GM12878 (cell line): ENCODE measurements around the gene P4HA2. TPM values are rescaled to one million over a fixed set of nuclear protein-coding genes. Genes with fewer than 3 reads are reported as not detected.

Experiments
- ATAC-seq: fragments of 200-7000 bp; cut with Tn5 transposase; 3 replicates; pipeline ENCODE4 v1.9.1; 2020; ENCODE audit warnings: mild to moderate bottlenecking, moderate library complexity
- BruUV-seq: library from RNA; stranded (reverse); fragments of 400-500 nt; replicated peaks from 2 replicates; lab custom pipeline; 2021; lab: Mats Ljungman, UMichigan
- CTCF ChIA-PET: fragments of 300-600 bp; sonication (Branson Sonifier 250); formaldehyde crosslinking; extraction: SDS; loops from one replicate; lab custom pipeline; 2021; ENCODE audit warnings: inconsistent platforms; lab: Yijun Ruan, JAX
- POLR2A ChIA-PET: fragments of 350-600 bp; formaldehyde crosslinking; extraction: SDS; loops from one replicate; lab custom pipeline; 2021; ENCODE audit warnings: inconsistent platforms; lab: Charles Lee
- RAD21 ChIA-PET: fragments of 300-600 bp; sonication (Branson Sonifier 250); formaldehyde crosslinking; loops from one replicate; lab custom pipeline; 2023; ENCODE audit warnings: antibody characterized with exemption; ENCODE audit not compliant: unreplicated experiment; lab: Charles Lee
- SMC1A ChIA-PET: fragments of 300-600 bp; sonication (Branson Sonifier 250); formaldehyde crosslinking; loops from one replicate; lab custom pipeline; 2023; ENCODE audit not compliant: unreplicated experiment, uncharacterized antibody; lab: Charles Lee
- DNase-seq: peaks from one replicate; pipeline ENCODE4 v3.0.0-alpha.2; 2011; ENCODE audit warnings: low read depth, low spot score
- FAIRE-seq: peaks from 3 replicates; lab custom pipeline; 2011; peaks lifted over from hg19 to GRCh38; lab: Jason Lieb, UNC
- H2AFZ ChIP-seq: 2 replicates; pipeline ENCODE4 v1.6.0; 2011; ENCODE audit warnings: low read depth, low read length, control low read depth; ENCODE audit not compliant: control insufficient read depth
- H3K27ac ChIP-seq: 2 replicates; pipeline ENCODE4 v1.5.1; 2011; ENCODE audit warnings: control low read depth; ENCODE audit not compliant: control insufficient read depth, insufficient read depth
- H3K27me3 ChIP-seq, 2 experiments: replicated peaks in 1 of 2; 2 replicates each; pipeline versions ENCODE4 v1.6.0 to v1.6.1; 2011; ENCODE audit warnings: low read length in 1 of 2; ENCODE audit not compliant: control insufficient read depth in 2 of 2, insufficient read depth in 2 of 2
- H3K36me3 ChIP-seq, 2 experiments: 2 replicates each; pipeline ENCODE4 v1.5.1; 2011; ENCODE audit warnings: low read length in 1 of 2; ENCODE audit not compliant: control insufficient read depth in 2 of 2, insufficient read depth in 2 of 2
- H3K4me1 ChIP-seq: 2 replicates; pipeline ENCODE4 v1.6.1; 2011; ENCODE audit warnings: mild to moderate bottlenecking, low read length, moderate library complexity, mixed read lengths; ENCODE audit not compliant: control insufficient read depth, insufficient read depth
- H3K4me2 ChIP-seq: 2 replicates; pipeline ENCODE4 v1.6.0; 2011; ENCODE audit warnings: control low read depth; ENCODE audit not compliant: control insufficient read depth, insufficient read depth
- H3K4me3 ChIP-seq: fragments of 200-600 bp; sonication (generic); 2 replicates; pipeline ENCODE4 v1.5.1; 2016
- H3K79me2 ChIP-seq: 2 replicates; pipeline ENCODE4 v1.6.0; 2011; ENCODE audit warnings: low read length; ENCODE audit not compliant: control insufficient read depth, insufficient read depth
- H3K9ac ChIP-seq: 2 replicates; pipeline ENCODE4 v1.8.0; 2011; ENCODE audit warnings: low read length, control low read depth, mixed read lengths; ENCODE audit not compliant: control insufficient read depth, insufficient read depth
- H3K9me3 ChIP-seq: replicated peaks from 3 replicates; pipeline ENCODE4 v1.5.1; 2011; ENCODE audit warnings: mild to moderate bottlenecking, low read length; ENCODE audit not compliant: control insufficient read depth, insufficient read depth
- H4K20me1 ChIP-seq: 2 replicates; pipeline ENCODE4 v1.6.0; 2011; ENCODE audit not compliant: control insufficient read depth, insufficient read depth
- BACH1 ChIP-seq: fragments of 450-650 bp; IDR thresholded peaks from 2 replicates; pipeline ENCODE4 v1.6.1; 2017; ENCODE audit warnings: mild to moderate bottlenecking, borderline replicate concordance
- BMI1 ChIP-seq: fragments of 450-650 bp; IDR thresholded peaks from 2 replicates; pipeline ENCODE4 v1.6.1; 2016; ENCODE audit warnings: mild to moderate bottlenecking, moderate library complexity, borderline replicate concordance
- CBX3 ChIP-seq: fragments of 200-600 bp; sonication (generic); IDR thresholded peaks from 2 replicates; pipeline ENCODE4 v1.6.1; 2016; ENCODE audit warnings: low read depth, borderline replicate concordance
- CHD4 ChIP-seq: fragments of 200-600 bp; sonication (generic); IDR thresholded peaks from 2 replicates; pipeline ENCODE4 v1.6.1; 2016; ENCODE audit warnings: mild to moderate bottlenecking
- FOXK2 ChIP-seq: fragments of 450-650 bp; IDR thresholded peaks from 2 replicates; pipeline ENCODE4 v1.6.1; 2017; ENCODE audit warnings: mild to moderate bottlenecking, moderate library complexity
- GABPA ChIP-seq: IDR thresholded peaks from 2 replicates; pipeline ENCODE4 v1.6.1; 2014; ENCODE audit warnings: antibody characterized with exemption, low read depth, mild to moderate bottlenecking, inconsistent platforms
- HCFC1 ChIP-seq: fragments of 150-350 bp; IDR thresholded peaks from 2 replicates; pipeline ENCODE4 v1.6.1; 2014; ENCODE audit warnings: low read length
- JUNB ChIP-seq: IDR thresholded peaks from 2 replicates; pipeline ENCODE4 v1.6.1; 2016; ENCODE audit warnings: antibody characterized with exemption, mild to moderate bottlenecking
- MEF2B ChIP-seq: fragments of 450-650 bp; IDR thresholded peaks from 2 replicates; pipeline ENCODE4 v1.6.1; 2018; ENCODE audit warnings: mild to moderate bottlenecking, moderate library complexity; ENCODE audit not compliant: partially characterized antibody, poor library complexity, severe bottlenecking
- MTA2 ChIP-seq: fragments of 450-650 bp; IDR thresholded peaks from 2 replicates; pipeline ENCODE4 v1.6.1; 2016; ENCODE audit warnings: low read depth, mild to moderate bottlenecking, moderate library complexity
- MYB ChIP-seq: fragments of 150-350 bp; IDR thresholded peaks from 2 replicates; pipeline ENCODE4 v1.6.1; 2014; ENCODE audit warnings: mild to moderate bottlenecking, low read depth, low read length, borderline replicate concordance
- NFIC ChIP-seq: IDR thresholded peaks from 2 replicates; pipeline ENCODE4 v1.6.1; 2012; ENCODE audit warnings: low read depth, mild to moderate bottlenecking, inconsistent platforms, low read length, moderate library complexity
- NFYA ChIP-seq: IDR thresholded peaks from 2 replicates; pipeline ENCODE4 v1.6.1; 2011; ENCODE audit warnings: low read depth, mild to moderate bottlenecking, low read length, improper control_type of control experiment, borderline replicate concordance
- POLR2AphosphoS5 ChIP-seq: IDR thresholded peaks from 2 replicates; pipeline ENCODE4 v1.6.1; 2011; ENCODE audit warnings: mild to moderate bottlenecking, low read length, inconsistent platforms
- RFX5 ChIP-seq: IDR thresholded peaks from 2 replicates; pipeline ENCODE4 v1.6.1; 2011; ENCODE audit warnings: low read depth, low read length, improper control_type of control experiment
- SMARCA5 ChIP-seq: fragments of 450-650 bp; IDR thresholded peaks from 2 replicates; pipeline ENCODE4 v1.6.1; 2017; ENCODE audit warnings: mild to moderate bottlenecking
- ZNF207 ChIP-seq: fragments of 450-650 bp; IDR thresholded peaks from 2 replicates; pipeline ENCODE4 v1.6.1; 2014; ENCODE audit warnings: antibody characterized with exemption, mild to moderate bottlenecking, borderline replicate concordance
- ZNF217 ChIP-seq: fragments of 450-650 bp; IDR thresholded peaks from 2 replicates; pipeline ENCODE4 v1.6.1; 2017; ENCODE audit warnings: antibody characterized with exemption, mild to moderate bottlenecking
- WGBS: methylation state at CpG from one replicate; pipeline ENCODE4 v1.1.6; 2016; ENCODE audit warnings: low lambda C conversion rate; ENCODE audit not compliant: insufficient replicate concordance, insufficient coverage; ENCODE audit errors: missing lambda C conversion rate; 5-methylcytosine and 5-hydroxymethylcytosine counted together
- in situ Hi-C: fragments of 300-500 bp; cut with MboI; formaldehyde crosslinking; loops from 9 replicates; pipeline ENCODE4 v1.14.3; 2018; ENCODE audit warnings: mixed read lengths
- intact Hi-C: fragments of 100-400 bp; cut with micrococcal nuclease; formaldehyde crosslinking; loops from one replicate; pipeline ENCODE4 v1.14.2; 2022; ENCODE audit not compliant: unreplicated experiment
- polyA plus RNA-seq, 11 experiments: library from polyadenylated mRNA; depleted of rRNA in 4 of 11; unstranded in 6 of 11; stranded (reverse) in 5 of 11; fragments of >200 nt; fragmentation: Nextera tagmentation in 4 of 11; fragmentation: Illumina TruSeq in 1 of 11; extraction: Ambion mirVana in 4 of 11; extraction: Trizol in 1 of 11; gene quantifications; 1 replicate in 1 of 11; 2 replicates in 10 of 11; pipeline versions ENCODE4 v1.2.1 to v1.2.3, GENCODE V29; 2011 to 2016; ENCODE audit warnings: inconsistent platforms in 2 of 11, missing spikeins in 2 of 11, low read depth in 1 of 11
- total RNA-seq, 4 experiments: library from RNA; depleted of rRNA in 3 of 4; stranded (reverse); fragments of >200 nt in 3 of 4; fragmentation: Illumina TruSeq in 1 of 4; extraction: Trizol in 1 of 4; gene quantifications; 2 replicates each; pipeline versions ENCODE4 v1.2.1 to v1.2.3, GENCODE V29; 2013 to 2021
- TF ChIP-seq, protein P1 (sequence below): fragments of 450-650 bp; IDR thresholded peaks from 2 replicates; pipeline ENCODE4 v1.6.1; 2017; ENCODE audit warnings: borderline replicate concordance

P4HA2 gene
- total and polyA plus RNA-seq, 10 of the 15 experiments (the other 5 are each of a cell fraction or from before 2014, with no cell fraction given): 4.7 to 10.9 (median 7.5) TPM

DNA sequence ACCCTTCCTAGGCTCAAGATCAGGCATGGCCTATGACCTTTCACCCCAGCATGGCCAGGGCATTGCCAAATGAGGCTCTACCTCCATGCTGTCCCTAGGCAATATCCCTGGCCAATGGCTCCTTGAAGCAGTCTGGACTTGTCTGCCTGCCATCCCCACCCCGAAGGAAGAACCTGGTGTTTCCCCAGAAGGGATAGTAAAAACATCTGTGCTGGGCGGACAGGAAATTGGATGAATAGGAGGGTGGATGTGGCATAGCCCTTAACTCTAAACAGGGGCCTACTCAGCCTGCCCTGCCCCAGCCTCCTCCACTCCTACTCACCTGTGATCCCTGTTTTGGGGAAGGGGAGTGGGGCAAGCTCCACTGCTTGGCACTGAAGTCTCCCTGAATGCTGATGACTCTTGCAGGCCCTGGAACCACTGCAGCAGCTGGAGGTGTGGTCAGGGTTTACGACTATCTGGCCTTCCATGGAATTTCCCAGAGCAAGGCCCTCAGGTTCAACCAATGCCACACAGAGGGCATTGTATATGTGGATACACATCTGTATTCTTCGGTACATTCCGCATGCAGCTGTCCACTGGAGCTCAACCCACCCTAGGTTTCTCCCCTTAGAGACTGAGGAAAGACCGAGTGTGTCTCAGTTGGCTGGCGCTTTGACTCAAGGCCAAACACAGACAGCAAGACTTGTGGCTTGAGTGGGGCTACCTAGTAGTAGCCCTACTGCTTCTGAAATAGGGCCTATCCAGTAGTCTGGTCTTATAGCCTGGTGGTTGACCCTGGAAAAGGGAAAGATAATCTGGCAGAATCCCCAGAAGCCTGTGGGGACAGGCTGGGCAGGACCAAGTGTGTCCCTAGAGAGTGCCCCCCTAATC is 6.4 kb upstream of the P4HA2 start:
- Histone ChIP-seq H2AFZ (no peak overlapping the region), H3K79me2 (no peaks in the 10 kb centered on the region), H3K27ac (no peak overlapping the region), H3K4me1 (peaks cover 7% of the 10 kb centered on the region; the same call in 1 of the 2 replicates), H3K4me3 (no peak overlapping the region), H3K9me3 (no peaks in the 10 kb centered on the region; the same call in 2 of the 3 replicates), H3K36me3 (no peaks in the 10 kb centered on the region), H4K20me1 (no peaks in the 10 kb centered on the region), H3K4me2 (no peak overlapping the region), H3K27me3 (no peaks in the 10 kb centered on the region), H3K9ac (no peak overlapping the region)
- no peak for DNase-seq
- POLR2A ChIA-PET: no interaction called here
- TF ChIP-seq MTA2: no peak
- no peak for TF ChIP-seq ZNF207
- TF ChIP-seq ZNF217: no peak
- no peak for TF ChIP-seq POLR2AphosphoS5
- no peak for TF ChIP-seq JUNB
- TF ChIP-seq SMARCA5: no peak
- TF ChIP-seq, protein P1, sequence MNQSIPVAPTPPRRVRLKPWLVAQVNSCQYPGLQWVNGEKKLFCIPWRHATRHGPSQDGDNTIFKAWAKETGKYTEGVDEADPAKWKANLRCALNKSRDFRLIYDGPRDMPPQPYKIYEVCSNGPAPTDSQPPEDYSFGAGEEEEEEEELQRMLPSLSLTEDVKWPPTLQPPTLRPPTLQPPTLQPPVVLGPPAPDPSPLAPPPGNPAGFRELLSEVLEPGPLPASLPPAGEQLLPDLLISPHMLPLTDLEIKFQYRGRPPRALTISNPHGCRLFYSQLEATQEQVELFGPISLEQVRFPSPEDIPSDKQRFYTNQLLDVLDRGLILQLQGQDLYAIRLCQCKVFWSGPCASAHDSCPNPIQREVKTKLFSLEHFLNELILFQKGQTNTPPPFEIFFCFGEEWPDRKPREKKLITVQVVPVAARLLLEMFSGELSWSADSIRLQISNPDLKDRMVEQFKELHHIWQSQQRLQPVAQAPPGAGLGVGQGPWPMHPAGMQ: no peak
- TF ChIP-seq FOXK2: no peak
- no peak for TF ChIP-seq BMI1
- no peak for TF ChIP-seq GABPA
- no peak for TF ChIP-seq MYB
- no peak for TF ChIP-seq HCFC1
- TF ChIP-seq BACH1: no peak
- TF ChIP-seq CBX3: no peak
- no peak for TF ChIP-seq RFX5
- no peak for TF ChIP-seq CHD4
- no peak for TF ChIP-seq NFIC
- TF ChIP-seq MEF2B: no peak
- TF ChIP-seq NFYA: no peak
- CTCF ChIA-PET: interaction anchor here (1.1 to 2.0 kb wide), 5 partner anchors 9 to 267 kb away, joined by 3 to 5 read pairs (median 4); no protein-coding TSS in a partner anchor
- intact Hi-C loops: no loop called here
- no TSS peak for BruUV-seq
- RAD21 ChIA-PET: interaction anchor here (1.0 to 2.7 kb wide), 2 partner anchors 8 to 30 kb away, joined by 3 to 9 read pairs; no protein-coding TSS in a partner anchor
- SMC1A ChIA-PET: interaction anchor here (1.0 to 1.7 kb wide), 5 partner anchors 10 to 266 kb away, joined by 3 to 5 read pairs (median 4); no protein-coding TSS in a partner anchor
- in situ Hi-C loops: loop anchor here (10.0 kb wide), 1 partner anchor 271 kb away; no protein-coding TSS in a partner anchor
- 61% methylated on average over 7 of the region's 7 CpGs for WGBS
- ATAC-seq: no peak
- FAIRE-seq: no peak
